HL-60 (cell line): ENCODE results near the gene ADCYAP1.

ENCODE experiments used
- DNase-seq, 2 experiments: peaks; one replicate each; pipeline ENCODE4 v3.0.0-alpha.2; 2010 to 2020; ENCODE audit warnings: low read depth in 1 of 2, low spot score in 1 of 2
- H3K27ac ChIP-seq: fragments of 250-450 bp; sonication (Bioruptor Pico); replicated peaks from 2 replicates; pipeline ENCODE4 v1.5.1; 2020; ENCODE audit warnings: mild to moderate bottlenecking, moderate library complexity
- H3K27me3 ChIP-seq: fragments of 250-450 bp; sonication (Bioruptor Pico); 2 replicates; pipeline ENCODE4 v1.5.1; 2021; ENCODE audit warnings: mild to moderate bottlenecking, moderate library complexity; ENCODE audit not compliant: insufficient read depth, poor library complexity, severe bottlenecking
- H3K4me3 ChIP-seq: replicated peaks from 2 replicates; pipeline ENCODE4 v1.5.1; 2011; ENCODE audit warnings: mild to moderate bottlenecking, control low read depth, low read length; ENCODE audit not compliant: insufficient read depth
- GABPA ChIP-seq: IDR thresholded peaks from 2 replicates; pipeline ENCODE4 v1.6.1; 2012; ENCODE audit warnings: low read depth
- POLR2AphosphoS5 ChIP-seq: IDR thresholded peaks from 2 replicates; pipeline ENCODE4 v1.6.1; 2012; ENCODE audit warnings: low read depth
- REST ChIP-seq: IDR thresholded peaks from 2 replicates; pipeline ENCODE4 v1.6.1; 2012; ENCODE audit warnings: low read depth; ENCODE audit not compliant: insufficient replicate concordance
- SPI1 ChIP-seq: IDR thresholded peaks from 2 replicates; pipeline ENCODE4 v1.6.1; 2012; ENCODE audit warnings: low read depth, mild to moderate bottlenecking, borderline replicate concordance
- TF ChIP-seq, protein P1 (sequence below): IDR thresholded peaks from one replicate; pipeline ENCODE4 v1.5.1; 2011; ENCODE audit warnings: low read length, control low read depth, inconsistent platforms; ENCODE audit not compliant: insufficient read depth

ADCYAP1 gene

DNA sequence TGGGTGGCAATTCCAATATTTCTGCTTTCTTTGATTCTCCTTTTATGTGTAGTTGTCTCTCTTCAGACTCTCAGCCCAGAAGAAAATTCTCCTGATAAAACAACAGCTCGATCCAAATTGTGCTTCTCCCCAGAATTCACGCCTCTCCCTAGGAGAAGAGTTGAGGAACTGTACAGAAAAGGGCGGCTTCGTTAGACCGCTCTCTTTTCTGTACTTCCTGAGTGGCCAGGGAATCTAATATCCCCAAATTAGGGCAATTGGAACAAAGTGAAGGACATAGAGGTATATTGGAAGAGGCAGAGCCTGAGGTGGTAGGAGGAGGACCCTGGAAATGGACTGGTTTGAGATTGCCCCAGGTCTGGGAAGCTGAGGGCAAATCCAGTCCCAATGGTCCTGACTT lies 5.6 kb downstream of the ADCYAP1 start:
- TF ChIP-seq REST = no peak
- TF ChIP-seq SPI1 = no peak
- no peak for TF ChIP-seq POLR2AphosphoS5
- TF ChIP-seq, protein P1, sequence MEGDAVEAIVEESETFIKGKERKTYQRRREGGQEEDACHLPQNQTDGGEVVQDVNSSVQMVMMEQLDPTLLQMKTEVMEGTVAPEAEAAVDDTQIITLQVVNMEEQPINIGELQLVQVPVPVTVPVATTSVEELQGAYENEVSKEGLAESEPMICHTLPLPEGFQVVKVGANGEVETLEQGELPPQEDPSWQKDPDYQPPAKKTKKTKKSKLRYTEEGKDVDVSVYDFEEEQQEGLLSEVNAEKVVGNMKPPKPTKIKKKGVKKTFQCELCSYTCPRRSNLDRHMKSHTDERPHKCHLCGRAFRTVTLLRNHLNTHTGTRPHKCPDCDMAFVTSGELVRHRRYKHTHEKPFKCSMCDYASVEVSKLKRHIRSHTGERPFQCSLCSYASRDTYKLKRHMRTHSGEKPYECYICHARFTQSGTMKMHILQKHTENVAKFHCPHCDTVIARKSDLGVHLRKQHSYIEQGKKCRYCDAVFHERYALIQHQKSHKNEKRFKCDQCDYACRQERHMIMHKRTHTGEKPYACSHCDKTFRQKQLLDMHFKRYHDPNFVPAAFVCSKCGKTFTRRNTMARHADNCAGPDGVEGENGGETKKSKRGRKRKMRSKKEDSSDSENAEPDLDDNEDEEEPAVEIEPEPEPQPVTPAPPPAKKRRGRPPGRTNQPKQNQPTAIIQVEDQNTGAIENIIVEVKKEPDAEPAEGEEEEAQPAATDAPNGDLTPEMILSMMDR = no peak
- TF ChIP-seq GABPA = no peak
- Histone ChIP-seq H3K4me3 (no peak overlapping the region), H3K27ac (no peak overlapping the region), H3K27me3 (peaks cover 70% of the 10 kb centered on the region)
- no peak for DNase-seq

GRCh38 chr18:911025-911424 lies 6.4 kb downstream of the ADCYAP1 start:
- Histone ChIP-seq H3K27me3 (peaks cover 62% of the 10 kb centered on the region), H3K27ac (no peak overlapping the region)

GRCh38 chr18:911486-911885 lies 6.8 kb downstream of the ADCYAP1 start:
- H3K4me3 ChIP-seq = no peak overlapping the region
- H3K27me3 ChIP-seq = peaks cover 58% of the 10 kb centered on the region
- DNase-seq = no peak
- no peak for TF ChIP-seq GABPA
- TF ChIP-seq, protein P1 = no peak
- TF ChIP-seq POLR2AphosphoS5 = no peak
- TF ChIP-seq REST = no peak
- H3K27ac ChIP-seq = no peak overlapping the region

More at GRCh38 chr18:911025-911424, 6.4 kb downstream of the ADCYAP1 start:
- no peak for DNase-seq
- no peak overlapping the region for H3K4me3 ChIP-seq
- TF ChIP-seq, protein P1 = no peak
- TF ChIP-seq REST = no peak
- TF ChIP-seq GABPA = no peak
- no peak for TF ChIP-seq POLR2AphosphoS5
- no peak for TF ChIP-seq SPI1
